GM21825 (cell line): ENCODE data around the gene KDM4B.
"Not testable (repeated sequence)": the region's sequence is repeated elsewhere in the genome, so short reads cannot be mapped to it uniquely, and the experiment has no call there.

ENCODE experiments used
- ATAC-seq: cut with Tn5 transposase; IDR thresholded peaks from one replicate; pipeline ENCODE4 v1.9.1; 2021; ENCODE audit warnings: mild to moderate bottlenecking, moderate library complexity; ENCODE audit not compliant: unreplicated experiment

The KDM4B gene

DNA sequence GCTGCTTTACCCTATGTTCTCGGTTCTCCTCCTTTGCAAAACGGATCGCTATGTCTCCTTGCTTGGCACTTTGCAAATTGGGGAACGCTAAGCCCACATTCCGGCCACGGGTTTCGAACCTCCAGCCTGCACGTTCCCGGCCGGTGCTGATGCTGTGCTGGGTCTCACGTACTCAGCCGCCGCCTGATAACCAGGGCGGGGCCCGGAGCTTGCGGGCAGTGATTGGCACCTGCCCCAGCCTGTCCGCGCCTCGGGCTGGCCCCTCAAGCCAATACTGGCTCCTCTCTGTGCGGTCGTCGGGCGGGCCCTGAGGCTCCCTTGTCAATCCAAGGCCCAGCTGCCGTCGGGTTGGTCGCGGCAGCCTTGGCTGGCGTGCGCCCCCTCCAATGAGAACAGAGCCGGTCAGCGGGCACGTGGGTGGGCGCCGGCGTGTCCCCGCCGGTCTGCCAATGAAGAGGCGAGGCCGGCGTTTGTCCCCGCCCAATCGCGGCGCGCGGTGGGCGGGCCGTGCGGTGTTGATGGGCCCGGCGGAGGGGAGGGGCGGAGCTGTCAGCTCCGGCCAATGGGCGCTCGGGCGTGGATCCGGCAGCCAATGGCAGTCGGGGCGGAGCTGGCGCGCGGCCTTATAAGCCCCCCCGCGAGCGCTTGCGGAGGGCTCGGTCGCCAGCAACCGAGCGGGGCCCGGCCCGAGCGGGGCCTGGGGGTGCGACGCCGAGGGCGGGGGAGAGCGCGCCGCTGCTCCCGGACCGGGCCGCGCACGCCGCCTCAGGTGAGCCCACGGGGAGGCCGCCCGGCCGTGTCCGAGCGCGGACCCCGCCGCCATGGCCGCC is at the start of gene KDM4B:
TSS of gene KDM4B (plus strand) at position 652 of the 830 bp plus-strand sequence. CDS start 63,778 bp downstream, outside the sequence.
- peak; percentile 86 for ATAC-seq

DNA sequence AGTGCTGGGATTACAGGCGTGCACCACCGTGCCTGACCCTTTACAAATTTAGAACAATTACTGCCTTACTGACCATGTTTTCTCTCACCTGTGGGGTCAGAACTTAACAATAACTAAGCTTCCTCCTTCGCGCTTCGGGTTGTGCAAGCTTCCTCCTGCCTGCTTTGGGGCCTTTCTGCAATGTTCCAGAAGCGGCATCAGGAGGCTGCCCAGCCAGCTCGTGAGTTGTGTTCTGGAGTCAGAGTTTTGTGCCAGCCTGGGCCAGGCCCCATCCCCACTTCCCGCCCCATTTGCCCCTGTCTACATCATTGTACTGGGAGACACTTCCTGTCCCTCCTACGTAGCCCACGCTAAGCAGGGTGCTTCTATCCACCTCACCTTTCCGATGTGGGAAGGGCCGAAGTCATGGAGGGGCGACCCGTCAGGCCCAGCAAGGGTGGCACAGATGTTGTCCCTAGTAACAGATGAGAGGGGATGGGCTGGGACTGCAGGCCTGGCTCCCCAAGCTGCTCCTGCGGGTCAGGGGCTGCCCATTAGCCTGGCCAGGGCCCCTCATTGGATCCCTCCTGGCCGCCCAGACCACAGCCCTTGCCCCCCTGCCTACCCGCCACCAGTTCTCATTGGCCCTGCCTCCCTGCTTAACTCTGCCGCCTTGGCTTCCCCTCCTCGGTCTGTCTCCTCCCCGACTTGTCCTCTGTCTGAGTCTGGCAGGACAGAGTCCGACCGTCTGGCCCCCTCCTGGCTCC is 46.2 kb upstream of the KDM4B start:
- no peak for ATAC-seq

- ATAC-seq: no peak
These were observed 45.6 kb upstream of the KDM4B start for GRCh38 chr19:4923276-4923747.

- ATAC-seq: no peak
These were observed 39.7 kb upstream of the KDM4B start for GRCh38 chr19:4929186-4929585.

DNA sequence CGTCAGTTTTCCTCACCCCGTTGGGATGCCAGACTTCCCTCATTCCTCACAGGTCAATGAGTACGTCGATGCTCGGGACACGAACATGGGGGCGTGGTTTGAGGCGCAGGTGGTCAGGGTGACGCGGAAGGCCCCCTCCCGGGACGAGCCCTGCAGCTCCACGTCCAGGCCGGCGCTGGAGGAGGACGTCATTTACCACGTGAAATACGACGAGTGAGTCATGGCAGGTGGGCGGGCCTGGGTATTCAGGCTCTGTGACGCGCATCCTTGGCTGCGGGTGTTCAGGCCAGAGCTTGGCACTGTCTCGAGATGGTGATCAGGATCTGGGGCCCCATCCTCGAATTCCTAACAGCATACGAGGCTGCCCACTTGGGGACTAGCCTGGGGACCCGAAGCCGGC is 38.2 kb upstream of the KDM4B start:
- ATAC-seq: no peak

DNA sequence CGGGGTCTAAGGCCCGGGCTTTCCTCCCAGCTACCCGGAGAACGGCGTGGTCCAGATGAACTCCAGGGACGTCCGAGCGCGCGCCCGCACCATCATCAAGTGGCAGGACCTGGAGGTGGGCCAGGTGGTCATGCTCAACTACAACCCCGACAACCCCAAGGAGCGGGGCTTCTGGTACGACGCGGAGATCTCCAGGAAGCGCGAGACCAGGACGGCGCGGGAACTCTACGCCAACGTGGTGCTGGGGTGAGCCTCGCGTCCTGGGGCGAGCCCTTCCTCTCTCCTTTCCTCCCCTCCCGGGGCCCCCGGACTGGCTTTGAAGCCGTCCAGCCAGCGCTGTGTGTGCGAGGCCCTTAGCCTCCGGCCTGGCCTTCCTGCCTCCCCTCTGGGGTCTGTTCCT is 36.2 kb upstream of the KDM4B start:
- ATAC-seq: no peak

DNA sequence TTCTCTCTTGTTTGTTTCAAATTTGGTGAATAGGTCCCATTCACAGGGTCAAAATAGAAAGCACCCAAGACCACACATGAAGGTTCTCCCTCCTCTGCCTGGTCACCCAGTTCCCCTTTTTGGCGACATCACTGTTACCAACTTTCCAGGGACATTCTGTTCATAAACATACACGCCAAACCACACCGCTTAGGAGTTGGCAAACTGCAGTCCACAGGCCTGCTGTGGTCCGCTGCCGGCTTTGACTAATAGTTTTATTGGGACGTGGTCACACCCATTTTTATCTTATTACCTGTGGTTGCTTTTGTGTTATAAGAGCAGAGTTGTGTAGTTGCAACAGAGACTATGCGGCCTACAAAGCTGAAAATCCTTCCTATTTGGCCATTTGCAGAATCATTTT is 35.4 kb upstream of the KDM4B start:
- no peak for ATAC-seq

DNA sequence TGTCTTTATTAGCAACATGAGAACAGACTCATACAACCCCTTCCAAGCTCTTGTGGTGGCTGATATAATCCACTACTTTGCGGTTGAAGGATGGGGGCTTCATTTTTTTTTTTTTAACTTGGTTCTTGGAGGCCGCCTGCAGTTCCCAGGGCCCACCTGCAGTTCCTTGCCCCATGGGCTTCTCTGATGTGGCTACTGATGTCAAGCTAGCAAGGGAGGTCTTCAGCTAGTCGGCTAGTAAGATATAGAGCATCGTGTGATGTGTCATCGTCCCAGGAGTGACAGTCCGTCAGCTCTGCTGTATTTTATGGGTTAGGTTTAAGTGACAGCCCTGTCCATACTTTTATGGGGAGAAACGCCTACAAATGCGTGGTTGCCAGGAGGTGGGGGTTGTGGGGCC is 33.5 kb upstream of the KDM4B start:
- no peak for ATAC-seq

DNA sequence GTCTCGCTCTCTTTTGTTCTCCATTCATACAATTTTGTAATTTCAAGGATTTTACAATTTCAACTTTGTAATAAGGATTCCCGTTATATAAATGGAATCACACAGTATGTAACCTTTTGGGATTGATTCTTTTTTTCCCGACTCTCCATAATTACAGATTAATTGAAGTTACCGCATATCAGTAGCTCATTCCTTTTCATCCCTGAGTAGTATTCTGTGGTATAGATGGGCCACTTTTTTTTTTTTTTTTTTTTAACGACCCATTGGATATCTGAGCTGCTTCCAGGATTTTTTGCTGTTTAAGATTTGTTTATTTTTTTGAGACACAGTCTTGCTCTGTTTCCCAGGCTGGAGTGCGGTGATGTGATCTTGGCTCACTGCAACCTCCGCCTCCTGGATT is 31.9 kb upstream of the KDM4B start:
- no peak for ATAC-seq

- ATAC-seq: not testable (repeated sequence)
These were observed 30.5 kb upstream of the KDM4B start for GRCh38 chr19:4938461-4938860.

DNA sequence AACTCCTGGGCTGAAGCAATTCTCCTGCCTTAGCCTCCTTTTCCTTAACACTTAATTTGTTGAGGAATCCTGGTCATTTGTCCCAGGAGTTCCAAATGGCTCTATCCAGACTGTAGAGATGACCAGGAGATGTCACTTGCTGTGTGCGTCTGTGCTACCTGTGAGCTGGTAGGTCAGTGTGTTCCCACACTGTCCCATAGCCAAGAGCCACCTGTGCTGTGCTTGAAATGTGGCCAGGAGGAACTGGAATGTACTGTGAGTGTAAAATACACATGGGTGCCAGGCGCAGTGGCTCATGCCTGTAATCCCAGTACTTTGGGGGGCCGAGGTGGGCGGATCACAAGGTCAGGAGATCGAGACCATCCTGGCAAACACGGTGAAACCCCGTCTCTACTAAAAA is 29.4 kb upstream of the KDM4B start:
- no peak for ATAC-seq

- not testable (repeated sequence) for ATAC-seq
These were observed 27.2 kb upstream of the KDM4B start for GRCh38 chr19:4941638-4942169.

- not testable (repeated sequence) for ATAC-seq
These were observed 18.3 kb upstream of the KDM4B start for GRCh38 chr19:4950650-4951049.

DNA sequence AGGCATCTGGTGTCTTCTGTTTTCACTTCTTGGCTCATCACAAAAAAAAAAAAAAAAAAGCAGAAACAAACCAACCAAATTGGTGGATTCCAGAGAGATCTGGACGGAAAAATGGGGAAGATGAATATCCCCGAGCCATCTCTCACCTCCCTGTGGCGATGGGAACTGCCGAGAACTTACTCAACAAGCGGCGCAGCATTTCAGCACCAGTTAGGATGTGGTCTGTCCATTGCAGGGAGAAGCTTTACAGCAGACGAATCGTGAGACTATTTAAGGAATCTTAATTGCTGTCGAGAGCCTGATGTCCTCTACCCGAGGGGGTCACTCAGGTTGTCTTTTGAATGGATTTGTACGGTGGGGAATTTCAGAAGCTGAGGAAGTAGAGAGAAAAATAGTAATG is 17.3 kb upstream of the KDM4B start:
- ATAC-seq: no peak

DNA sequence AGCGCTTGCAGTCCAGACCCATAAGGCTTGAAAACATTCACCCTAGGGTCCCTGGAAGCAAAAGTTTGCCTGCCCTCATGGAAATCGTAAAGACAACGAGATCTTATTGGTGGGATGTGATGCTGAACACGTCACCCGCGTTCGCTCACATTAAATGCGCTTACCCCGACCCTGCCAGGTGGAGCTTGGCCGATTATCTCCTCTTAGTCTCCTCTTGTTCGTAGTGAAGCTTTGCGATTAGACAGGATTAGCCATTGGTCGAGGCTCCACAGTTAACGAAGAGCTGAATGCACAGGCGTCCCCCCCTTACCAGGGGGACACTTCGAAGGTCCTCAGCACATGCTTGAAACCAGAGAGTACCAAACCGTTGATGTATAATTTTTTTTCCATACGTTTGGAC is 16.0 kb upstream of the KDM4B start:
- ATAC-seq: no peak

GRCh38 chr19:4954320-4955149 is 14.4 kb upstream of the KDM4B start:
- not testable (repeated sequence) for ATAC-seq

- ATAC-seq: no peak
These were observed 13.6 kb upstream of the KDM4B start for GRCh38 chr19:4955274-4955673.

GRCh38 chr19:4957981-4958380 is 10.9 kb upstream of the KDM4B start:
- no peak for ATAC-seq

DNA sequence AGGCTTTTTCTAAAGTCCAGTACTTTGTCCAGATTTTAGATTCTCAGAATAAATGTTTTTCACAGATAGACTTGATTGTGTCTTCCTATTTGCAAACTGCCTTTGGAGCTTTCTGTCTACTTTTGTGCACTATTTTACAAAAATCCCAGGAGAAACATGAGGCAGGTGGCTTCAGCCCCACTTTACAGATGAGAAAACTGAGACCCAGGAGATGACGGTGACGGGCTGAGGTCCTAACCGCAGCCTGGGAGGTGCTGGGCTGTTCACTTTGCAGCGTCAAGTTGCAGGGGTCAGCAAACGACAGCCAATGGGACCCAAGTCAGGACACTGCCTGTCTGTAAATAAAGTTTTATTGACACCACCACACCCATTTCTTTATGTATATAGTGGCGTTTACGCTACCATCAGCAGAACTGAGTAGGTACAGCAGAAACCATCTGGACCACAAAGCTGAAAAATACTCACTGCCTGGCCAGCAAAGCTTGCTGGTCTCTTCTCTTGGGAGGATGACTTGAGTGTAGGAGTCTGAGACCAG is 6.8 kb upstream of the KDM4B start:
- ATAC-seq: no peak

DNA sequence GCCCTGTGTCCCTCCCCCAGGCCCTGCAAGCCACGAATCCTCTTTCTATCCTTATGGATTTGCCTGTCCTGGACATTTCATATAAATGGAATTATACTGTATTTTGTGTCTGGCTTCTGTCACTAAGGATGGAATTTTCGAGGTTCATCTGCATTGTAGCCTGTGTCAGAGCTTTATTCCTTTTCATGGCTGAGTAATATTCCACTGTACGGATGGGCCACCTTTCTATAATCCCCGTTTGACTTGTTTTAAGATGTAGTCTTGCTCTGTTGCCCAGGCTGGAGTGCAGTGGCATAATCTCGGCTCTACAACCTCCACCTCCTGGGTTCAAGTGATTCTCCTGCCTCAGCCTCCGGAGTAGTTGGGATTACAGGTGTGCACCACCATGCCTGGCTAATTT is 3.9 kb upstream of the KDM4B start:
- no peak for ATAC-seq

DNA sequence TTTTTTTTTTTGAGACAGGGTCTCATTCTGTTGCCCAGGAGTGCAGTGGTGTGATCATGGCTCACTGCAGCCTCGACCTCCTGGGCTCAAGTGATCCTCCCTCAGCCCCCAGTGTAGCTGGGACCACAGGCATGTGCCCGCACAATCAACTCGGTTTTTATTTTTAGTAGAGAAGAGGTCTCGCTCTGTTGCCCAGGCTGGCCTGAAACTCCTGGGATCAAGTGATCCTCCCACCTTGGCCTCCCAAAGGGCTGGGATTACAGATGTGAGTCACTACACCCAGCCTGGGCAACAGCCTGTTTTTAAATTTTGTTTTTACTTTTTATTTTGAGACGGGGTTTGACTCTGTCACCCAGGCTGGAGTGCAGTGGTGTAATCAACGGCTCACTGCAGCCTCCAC is 2.3 kb upstream of the KDM4B start:
- ATAC-seq: no peak
